HG03575 (cell line): ENCODE measurements around the gene BBC3.

Experiments used
- ATAC-seq: cut with Tn5 transposase; IDR thresholded peaks from one replicate; pipeline ENCODE4 v1.9.1; 2021; ENCODE audit not compliant: unreplicated experiment, insufficient number of reproducible peaks, low FRiP score; ENCODE audit errors: extremely low read depth

Gene BBC3

DNA sequence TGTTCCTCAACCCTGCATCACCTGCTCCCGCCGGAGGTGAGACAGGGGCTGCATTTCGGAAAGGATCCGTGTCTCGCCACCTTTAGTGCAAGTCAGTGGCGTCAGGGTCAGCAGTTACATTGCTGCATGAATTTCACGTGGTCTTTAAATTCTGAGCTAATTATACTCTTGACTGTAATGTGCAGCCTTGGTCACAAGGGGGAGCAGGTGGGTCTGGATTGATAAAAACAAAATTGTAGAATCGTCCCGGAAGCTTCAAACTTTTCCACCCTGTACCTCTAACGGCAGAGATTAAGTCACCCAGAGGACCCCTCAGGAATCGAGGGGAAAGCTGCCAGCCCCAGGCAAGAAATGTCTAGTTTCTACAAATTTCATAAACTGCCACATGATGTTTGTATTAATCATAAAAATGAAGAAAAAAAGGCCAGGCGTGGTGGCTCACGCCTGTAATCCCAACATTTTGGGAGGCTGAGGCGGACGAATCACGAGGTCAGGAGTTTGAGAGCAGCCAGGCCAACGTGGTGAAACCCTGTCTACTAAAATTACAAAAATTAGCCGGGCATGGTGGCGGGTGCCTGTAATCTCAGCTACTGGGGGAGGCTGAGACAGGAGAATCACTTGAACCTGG lies 20.2 kb downstream of the BBC3 start:
- no peak for ATAC-seq

DNA sequence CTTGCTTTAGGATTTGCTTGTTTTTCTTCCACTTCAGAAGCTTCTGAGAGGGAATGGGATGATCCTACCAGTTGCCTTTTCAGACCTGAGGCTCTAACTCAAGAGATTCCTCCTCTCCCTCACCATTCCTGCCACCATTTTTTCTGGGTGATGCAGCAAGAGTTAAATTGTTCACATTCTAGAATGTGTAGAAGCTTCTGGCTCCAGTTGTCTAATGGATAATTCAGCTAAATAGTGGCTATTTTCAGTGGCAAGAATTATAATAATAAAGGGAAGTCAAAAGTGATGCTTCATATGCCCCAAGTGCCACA lies 20.9 kb downstream of the BBC3 start:
- no peak for ATAC-seq

DNA sequence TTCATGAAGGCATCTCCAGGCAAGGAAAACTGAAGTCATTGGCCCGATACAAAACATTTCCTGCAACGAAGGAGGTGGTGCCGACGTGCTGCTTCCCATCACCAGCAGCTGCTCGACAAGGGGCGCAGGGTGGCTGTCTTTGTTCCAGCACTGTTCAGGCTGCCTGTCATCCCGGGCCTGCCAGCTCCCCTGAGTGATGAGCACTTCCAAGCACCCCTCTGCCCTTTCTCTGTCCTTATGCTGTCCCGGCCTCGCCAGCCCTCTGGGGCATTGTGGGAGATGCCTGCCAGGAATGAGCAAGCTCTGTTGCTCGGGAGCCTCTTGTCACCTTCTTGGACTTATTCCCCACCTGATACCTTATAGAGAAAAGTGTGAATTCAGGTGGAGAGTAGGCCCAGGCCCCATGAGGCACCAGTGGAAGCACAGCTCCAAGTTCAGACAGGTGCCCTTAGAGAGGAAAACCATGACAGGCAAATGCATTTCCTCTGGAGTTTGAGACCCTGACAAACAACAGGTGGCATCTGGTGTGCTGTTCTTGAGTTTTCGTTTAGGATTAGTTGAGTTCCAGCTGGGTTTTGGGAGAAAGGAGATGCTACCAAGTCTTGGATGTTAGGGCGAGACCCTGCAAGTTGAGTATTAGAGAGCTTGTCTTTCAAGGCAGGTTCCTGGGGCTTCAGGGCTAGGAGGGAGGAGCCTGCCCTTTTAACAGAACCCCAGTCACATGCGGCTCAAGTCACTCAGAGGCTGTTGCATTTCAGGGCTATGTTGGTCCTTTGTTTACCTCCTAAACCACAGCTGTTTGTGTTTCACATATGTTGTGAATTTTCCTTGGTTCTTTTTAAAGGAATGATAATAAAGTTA lies 21.4 kb downstream of the BBC3 start:
- ATAC-seq = no peak

DNA sequence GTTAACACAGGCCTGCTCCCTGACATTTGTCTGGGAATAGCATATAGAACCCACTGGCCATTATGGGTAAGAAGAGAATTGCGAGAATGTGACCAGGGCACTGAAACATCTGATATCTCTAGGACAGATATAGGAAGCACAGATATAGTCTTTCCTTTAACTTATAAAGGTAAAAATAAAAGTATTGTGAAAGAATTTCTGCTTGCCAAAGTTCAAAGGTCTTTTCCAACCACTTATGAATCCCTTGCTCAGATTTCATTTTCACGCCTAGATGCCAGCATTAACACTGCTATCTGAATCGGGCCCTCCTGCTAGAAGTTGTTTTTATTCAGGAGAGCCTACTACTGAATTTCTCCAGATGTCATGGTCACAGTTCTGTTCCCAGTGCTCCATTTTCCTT lies 27.7 kb downstream of the BBC3 start:
- ATAC-seq = no peak

DNA sequence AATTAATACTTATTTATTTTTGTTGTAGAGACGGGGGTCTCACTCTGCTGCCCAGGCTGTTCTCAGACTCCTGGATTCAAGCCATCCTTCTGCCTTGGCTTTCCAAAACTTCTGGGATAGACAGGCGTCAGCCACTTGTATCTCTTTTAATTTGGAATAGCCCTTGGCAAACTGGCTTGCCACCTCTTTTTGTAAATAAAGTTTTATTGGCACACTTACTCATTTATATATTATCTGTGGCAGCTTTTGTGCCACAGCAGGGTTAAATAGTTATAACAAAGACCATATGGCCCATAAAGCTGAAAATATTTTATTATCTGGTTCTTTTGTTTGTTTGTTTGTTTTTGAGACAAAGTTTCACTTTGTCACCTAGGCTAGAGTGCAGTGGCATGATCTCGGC lies 30.5 kb downstream of the BBC3 start:
- no peak for ATAC-seq

DNA sequence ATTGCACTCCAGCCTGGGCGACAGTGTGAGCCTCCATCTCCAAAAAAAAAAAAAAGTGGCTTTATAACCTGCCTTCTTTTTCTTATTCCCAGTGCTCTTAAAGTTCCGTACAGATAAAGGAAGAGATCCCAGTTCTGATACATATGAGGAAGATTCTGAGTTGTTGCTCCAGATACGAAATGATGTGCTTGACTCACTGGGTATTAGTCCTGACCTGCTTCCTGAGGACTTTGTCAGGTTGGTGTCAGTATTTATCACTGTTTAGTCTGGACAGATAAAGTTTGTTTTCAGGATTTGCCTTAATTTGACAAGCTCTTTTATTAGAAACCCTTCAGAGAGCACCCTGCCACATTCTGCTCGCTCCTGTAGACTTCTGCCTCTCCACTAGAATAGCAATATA lies 33.9 kb downstream of the BBC3 start:
- no peak for ATAC-seq

DNA sequence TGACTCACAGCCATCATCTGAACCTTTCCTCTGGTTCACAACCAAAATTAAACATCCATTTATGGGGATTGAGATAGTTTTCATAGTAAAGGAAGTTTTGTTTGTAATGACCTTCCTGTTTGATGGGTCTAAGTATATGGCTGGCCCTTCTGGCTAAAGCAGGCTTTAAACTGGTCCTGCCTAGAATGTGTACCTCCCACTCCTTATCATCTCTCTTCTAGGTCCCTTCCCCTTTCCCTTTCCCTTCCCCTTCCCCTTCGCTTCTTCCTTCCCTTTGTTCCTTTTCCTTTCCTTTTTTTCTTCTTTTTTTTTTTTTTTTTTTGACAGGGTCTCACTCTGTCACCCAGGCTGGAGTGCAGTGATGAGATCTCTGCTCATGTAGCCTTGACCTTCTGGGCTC lies 35.6 kb downstream of the BBC3 start:
- no peak for ATAC-seq

DNA sequence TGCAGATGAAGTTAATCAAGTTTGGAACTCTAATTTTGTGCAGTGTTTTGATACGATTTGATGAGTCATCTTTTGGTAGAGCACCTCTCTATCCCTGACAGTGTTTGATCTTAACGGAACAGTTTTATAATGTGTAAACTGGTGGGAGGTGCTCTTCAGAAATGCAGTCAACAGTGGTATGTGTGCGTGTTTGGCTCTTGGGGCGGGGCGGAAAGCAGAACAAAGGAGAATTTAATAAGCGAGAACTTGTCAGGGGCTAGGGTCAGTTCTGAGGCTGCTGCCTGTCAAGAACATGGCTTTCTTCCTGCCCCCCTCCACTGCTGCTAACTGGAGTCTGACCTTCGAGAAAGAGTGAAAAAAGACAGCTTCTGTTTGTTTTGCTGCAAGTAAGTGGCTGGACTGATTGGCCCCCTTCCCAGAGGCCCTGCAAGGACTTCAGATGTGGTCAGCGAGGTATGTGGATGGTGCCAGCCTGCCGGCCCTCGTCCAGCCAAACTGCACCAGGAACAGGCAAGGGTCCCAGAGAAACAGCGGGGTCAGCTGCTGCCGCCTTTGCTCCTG lies 40.8 kb downstream of the BBC3 start:
- no peak for ATAC-seq

DNA sequence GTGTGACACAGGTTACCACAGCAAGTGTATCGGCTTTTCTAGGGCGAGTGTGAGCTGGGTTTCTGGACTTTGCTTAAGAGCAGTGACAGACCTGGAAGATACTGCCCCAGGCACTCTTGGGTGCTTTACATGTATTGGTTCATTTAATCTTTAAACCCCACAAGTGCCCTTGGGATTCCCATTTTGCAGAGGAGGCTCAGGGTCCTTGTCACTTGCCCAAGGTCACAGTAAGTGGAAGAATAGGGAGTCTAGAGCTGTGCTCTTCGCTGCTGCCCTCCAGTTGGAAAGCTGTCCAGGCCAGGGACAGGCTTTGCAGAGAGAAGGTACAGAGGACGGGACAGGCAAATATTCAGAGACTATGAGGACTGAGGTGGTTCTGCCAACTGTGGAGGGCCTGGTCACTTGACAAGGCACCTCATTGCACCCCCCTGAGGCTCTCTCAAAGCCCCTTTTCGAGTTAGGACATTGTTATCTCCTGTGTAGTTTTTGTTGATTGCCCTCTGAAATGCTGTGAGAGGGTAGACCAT lies 42.4 kb downstream of the BBC3 start:
- ATAC-seq = no peak

DNA sequence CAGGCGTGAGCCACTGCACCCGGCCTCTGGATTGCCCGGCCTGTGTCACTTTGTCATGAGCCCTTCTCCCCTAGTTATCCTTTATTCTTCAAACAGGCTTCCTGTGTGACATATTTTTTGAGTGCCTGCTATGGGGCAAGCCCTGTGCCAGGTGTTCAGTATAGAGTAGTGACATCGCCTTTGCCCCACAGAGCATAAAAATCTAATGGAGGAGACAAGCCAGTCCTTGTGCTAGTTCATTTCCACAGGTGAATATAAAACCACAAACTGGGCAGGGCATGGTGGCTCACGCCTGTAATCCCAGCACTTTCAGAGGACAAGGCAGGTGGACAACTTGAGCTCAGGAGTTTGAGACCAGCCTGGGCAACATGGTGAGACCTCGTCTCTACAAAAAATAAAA lies 43.2 kb downstream of the BBC3 start:
- ATAC-seq = no peak

DNA sequence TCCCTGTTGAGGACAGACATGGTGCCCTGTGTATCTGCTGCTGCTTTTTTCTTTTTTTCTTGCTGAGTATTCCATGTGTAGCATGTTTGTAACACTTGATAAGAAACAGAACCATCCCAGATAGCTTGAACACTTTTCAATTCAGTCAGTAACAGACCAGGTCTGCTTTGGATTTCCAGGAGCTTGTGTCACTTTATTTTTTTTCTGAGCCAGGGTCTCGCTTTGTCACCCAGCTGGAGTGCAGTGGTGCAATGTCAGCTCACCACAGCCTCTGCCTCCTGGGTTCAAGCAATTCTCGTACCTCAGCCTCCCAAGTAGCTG lies 43.7 kb downstream of the BBC3 start:
- no peak for ATAC-seq

DNA sequence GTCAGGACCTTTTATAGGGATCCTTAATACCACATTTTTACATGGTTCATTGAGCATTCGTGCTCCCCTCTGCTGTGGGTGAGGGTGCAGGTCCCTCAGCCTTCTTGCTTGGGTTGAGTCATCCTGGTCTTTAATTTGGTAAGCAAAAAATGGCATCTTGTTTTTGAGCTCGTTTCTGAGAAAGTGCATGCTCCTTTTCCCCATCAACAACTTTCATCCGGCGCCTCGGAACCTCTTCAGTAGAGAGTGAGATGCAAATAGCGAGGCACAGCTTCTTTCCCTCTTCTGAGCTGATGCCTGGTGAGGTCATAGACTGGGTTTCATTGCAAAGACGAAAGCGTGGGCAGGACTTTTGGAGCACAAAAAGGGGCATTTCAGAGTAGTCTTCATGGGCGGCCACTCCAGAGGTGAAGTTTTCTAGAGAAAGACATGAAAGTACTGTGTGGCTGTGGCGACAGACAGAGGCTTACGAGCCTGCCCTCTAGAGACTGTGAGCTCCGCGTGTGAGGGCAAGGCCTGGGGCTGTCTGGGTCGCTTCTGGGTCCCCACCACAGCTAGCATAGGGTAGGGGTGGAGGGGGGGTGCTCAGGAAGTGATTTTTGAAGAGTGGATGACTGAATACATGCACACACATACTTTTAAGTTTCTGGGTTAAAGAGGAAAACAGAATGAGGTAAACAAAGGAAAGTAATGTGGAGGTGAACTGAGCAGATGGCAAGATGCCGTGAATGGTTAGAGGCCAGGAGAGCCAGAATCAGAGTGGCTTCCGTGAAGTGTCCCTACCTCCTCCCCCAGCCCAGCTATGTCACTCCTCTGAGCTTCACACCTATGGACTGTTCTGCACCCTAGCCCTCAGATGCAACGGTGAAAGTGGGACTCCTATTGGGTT lies 44.3 kb downstream of the BBC3 start:
- peak; percentile 59 for ATAC-seq

DNA sequence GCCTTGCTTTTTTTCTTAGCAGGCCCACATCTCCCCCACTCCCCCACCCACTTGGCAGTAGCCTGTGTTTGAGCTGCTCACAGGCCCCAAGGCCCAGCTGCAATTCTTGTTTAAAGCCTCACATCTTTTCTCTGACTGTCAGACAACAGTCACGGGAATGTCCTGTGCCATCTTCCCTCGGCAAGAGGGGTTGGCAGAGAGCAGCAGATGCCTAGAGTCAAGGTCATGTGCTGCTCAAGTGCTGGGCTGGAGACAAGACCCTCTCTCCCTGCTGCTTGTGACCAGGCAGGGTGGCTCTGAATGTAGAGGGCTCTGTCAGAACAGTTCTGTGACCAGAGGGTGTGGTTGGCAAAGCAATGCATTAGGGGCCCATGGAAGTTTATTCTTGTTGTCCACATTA lies 47.4 kb downstream of the BBC3 start:
- no peak for ATAC-seq

DNA sequence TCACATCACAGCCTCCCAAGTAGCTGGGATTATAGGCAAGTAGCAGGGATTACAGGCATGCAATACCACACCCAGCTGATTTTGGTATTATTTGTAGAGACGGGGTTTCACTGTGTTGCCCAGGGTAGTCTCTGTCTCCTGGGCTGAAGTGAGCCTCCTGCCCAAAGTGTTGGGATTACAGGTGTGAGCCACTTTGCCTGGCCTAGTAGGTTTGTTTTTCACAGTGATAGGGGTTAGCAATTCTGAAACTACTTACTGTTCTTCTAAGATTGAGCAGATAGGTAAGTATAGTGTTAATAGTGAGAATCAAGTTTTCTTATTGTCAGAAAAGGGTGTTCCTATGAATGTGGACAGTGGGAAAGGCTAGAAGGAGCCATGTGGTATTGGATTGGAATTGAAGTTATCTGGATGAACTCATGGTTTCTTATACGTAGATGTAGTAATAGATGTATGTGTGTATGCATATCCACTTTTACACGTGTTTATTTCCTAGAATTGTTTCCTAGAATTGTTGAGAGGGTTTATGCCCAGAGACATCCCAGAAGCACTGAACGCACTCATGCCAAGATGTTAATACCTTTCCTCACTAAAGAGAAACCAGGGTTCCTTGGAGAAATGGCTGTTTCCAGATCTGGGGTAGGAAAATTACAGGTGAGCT lies 51.2 kb downstream of the BBC3 start:
- ATAC-seq = no peak

DNA sequence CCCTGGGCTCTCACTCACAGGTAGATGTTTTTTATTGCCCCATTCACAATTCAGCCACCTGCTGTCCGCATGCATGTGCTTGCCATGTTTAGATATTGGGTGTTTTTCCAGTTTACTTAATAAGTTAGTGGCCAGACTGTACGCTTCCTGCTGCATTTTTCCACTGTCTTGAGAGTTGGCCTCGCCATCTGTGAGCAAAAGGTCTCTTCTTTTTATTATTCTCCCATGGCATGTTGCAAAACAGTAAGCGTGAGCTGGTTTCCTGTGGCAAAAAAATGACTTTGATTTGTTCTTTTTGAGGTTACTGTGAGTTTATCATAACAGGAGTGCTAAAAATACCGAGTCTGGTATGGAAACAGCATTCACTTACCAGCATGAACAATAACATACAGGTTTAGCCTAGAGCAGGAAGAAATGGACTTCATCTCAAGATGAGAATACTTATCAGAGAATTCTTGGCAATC lies 54.3 kb downstream of the BBC3 start:
- ATAC-seq = no peak

DNA sequence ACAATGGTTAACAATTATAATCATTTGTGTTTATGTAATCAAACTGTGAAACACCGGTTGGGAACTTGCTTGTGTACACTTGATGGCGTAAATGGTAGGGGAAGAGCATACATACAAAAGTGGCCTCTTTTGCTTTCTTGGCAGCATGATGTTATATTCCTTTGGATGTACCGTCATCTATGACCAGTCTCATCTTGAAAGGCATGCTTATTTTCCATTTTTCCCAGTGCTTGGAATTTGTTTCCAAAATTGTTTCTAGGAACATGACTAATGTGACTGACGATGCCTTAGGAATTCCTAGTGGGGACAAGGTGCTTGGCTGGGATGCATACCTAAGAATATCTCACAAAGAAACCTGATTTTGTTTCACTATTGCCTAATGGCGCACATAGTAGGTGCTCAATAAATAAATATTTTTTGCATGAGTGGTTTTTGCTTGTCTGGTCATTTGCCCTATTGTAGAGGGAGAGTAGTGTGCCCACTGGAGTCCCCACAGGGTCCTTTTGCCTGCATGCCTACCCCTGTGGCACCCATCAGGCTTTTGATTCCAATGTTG lies 54.9 kb downstream of the BBC3 start:
- no peak for ATAC-seq

DNA sequence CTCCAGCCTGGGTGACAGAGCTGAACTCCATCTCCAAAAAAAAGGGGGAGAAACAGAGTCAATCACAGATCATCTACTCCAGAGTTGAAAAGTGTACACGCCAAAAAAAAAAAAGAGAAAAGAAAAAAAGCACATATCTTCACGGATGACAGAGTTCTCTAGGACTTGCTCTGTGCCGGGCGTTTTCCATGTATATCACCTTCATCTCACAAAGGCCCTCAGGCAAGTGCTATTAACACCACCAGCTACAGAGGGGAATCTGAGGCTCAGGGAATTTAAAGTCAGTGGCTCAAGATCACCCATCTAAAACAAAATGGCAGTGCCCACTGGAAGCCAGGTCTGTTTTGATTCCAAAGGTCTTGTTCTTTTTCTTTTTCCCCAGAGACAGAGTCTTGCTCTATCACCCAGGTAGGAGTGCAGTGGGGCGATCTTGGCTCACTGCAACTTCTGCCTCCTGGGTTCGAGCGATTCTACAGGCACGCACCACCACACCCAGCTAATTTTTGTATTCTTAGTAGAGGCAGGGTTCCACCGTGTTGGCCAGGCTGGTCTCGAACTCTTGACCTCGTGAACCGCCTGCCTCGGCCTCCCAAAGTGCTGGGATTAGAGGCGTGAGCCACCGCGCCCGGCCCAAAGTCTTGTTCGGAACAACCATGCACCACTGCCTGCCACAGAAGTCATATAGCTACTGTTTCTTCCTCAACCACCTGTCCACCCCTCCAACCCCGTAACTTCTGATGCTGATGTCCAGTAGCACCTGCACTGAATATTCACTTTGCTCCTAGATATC lies 58.1 kb downstream of the BBC3 start:
- ATAC-seq = no peak
